Adrenal gland (tissue), 5 donors: ENCODE data around the gene NSD1.

Source experiments
- CTCF ChIP-seq, 6 experiments: fragments of 450-650 bp in 4 of 6; fragments of 200-600 bp in 2 of 6; sonication (generic) in 1 of 6; IDR thresholded peaks; 1 replicate in 5 of 6; 2 replicates in 1 of 6; pipeline versions ENCODE4 v1.5.1 to v1.8.0; 2016 to 2021; ENCODE audit warnings: antibody characterized with exemption in 6 of 6, mild to moderate bottlenecking in 2 of 6, moderate library complexity in 1 of 6
- POLR2A ChIP-seq, 2 donors: fragments of 450-650 bp; IDR thresholded peaks; one replicate each; pipeline ENCODE4 v1.6.1; 2017; ENCODE audit warnings: antibody characterized with exemption in 2 of 2, mild to moderate bottlenecking in 2 of 2, moderate library complexity in 1 of 2
- donor health status: DM: no; HTN: no; CAD: no.

GRCh38 chr5:177132136-177133095, 1.2 kb upstream of the NSD1 start:
- TF ChIP-seq CTCF (IDR thresholded peaks at IDR 0.05), result no peak
- TF ChIP-seq POLR2A (IDR thresholded peaks at IDR 0.05), result no peak
